K562 (cell line): ENCODE data around the gene ACR. TPM values are rescaled to one million over a fixed set of nuclear protein-coding genes. Genes with fewer than 3 reads are reported as not detected.

Source experiments
- ATAC-seq: fragments of 200-7000 bp; cut with Tn5 transposase; 3 replicates; pipeline ENCODE4 v1.9.1; 2020; ENCODE audit warnings: moderate library complexity
- BruUV-seq: library from RNA; stranded (reverse); fragments of 400-500 nt; replicated peaks from 2 replicates; lab custom pipeline; 2021; lab: Mats Ljungman, UMichigan
- CTCF ChIA-PET: fragments of 300-600 bp; formaldehyde crosslinking; extraction: SDS; loops from one replicate; lab custom pipeline; 2021; ENCODE audit warnings: low intra/inter-chr PET ratio; lab: Yijun Ruan, JAX
- POLR2A ChIA-PET: fragments of 300-600, 350-650 bp; sonication (Branson Sonifier 250); formaldehyde crosslinking; extraction: SDS; loops from one replicate; lab custom pipeline; 2021; ENCODE audit warnings: antibody characterized with exemption, inconsistent platforms; lab: Yijun Ruan, JAX
- DNase-seq, 4 experiments: peaks; one replicate each; pipeline versions ENCODE4 v3.0.0 to v3.0.0-alpha.2; 2011 to 2018; ENCODE audit warnings: low spot score in 3 of 4, mixed read lengths in 3 of 4; ENCODE audit errors: extremely low read depth in 1 of 4
- FAIRE-seq: peaks from 2 replicates; lab custom pipeline; 2011; peaks lifted over from hg19 to GRCh38; lab: Jason Lieb, UNC
- H2AFZ ChIP-seq: 2 replicates; pipeline ENCODE4 v1.6.0; 2011; ENCODE audit warnings: low read depth, low read length, control low read depth, inconsistent platforms
- H3K27ac ChIP-seq: fragments of 200-600 bp; 3 replicates; pipeline ENCODE4 v1.8.0; 2011; ENCODE audit warnings: low read depth, mild to moderate bottlenecking, control low read depth, inconsistent platforms, low read length, moderate library complexity, mixed read lengths; ENCODE audit errors: extremely low read depth
- H3K27me3 ChIP-seq, 2 experiments: fragments of 300-600 bp in 1 of 2; 2 replicates in 1 of 2; 3 replicates in 1 of 2; pipeline versions ENCODE4 v1.6.0 to v1.8.0; 2011; ENCODE audit warnings: inconsistent platforms in 2 of 2, low read length in 2 of 2, mild to moderate bottlenecking in 1 of 2, mixed read lengths in 1 of 2, moderate library complexity in 1 of 2; ENCODE audit not compliant: control insufficient read depth in 2 of 2, insufficient read depth in 2 of 2
- H3K36me3 ChIP-seq: fragments of 300-600 bp; 3 replicates; pipeline ENCODE4 v1.8.0; 2011; ENCODE audit warnings: mild to moderate bottlenecking, low read length, inconsistent platforms; ENCODE audit not compliant: control insufficient read depth, insufficient read depth
- H3K4me1 ChIP-seq, 2 experiments: fragments of 200-600 bp in 1 of 2; replicated peaks in 1 of 2; 2 replicates in 1 of 2; 3 replicates in 1 of 2; pipeline versions ENCODE4 v1.5.1 to v1.8.0; 2011; ENCODE audit warnings: inconsistent platforms in 2 of 2, low read length in 2 of 2, mild to moderate bottlenecking in 1 of 2, mixed read lengths in 1 of 2, moderate library complexity in 1 of 2; ENCODE audit not compliant: control insufficient read depth in 2 of 2, insufficient read depth in 2 of 2
- H3K4me2 ChIP-seq: 2 replicates; pipeline ENCODE4 v1.6.1; 2011; ENCODE audit warnings: low read length, control low read depth, inconsistent platforms, mixed read lengths; ENCODE audit not compliant: insufficient read depth
- H3K4me3 ChIP-seq: fragments of 200-600 bp; sonication (generic), shearing (Covaris generic); 2 replicates; pipeline ENCODE4 v1.5.1; 2016; ENCODE audit warnings: control low read depth, inconsistent platforms
- H3K79me2 ChIP-seq: fragments of 200-600 bp; 3 replicates; pipeline ENCODE4 v1.8.0; 2011; ENCODE audit warnings: low read length, inconsistent platforms; ENCODE audit not compliant: control insufficient read depth, insufficient read depth
- H3K9ac ChIP-seq, 2 experiments: 2 replicates each; pipeline versions ENCODE4 v1.6.0 to v1.6.1; 2011; ENCODE audit warnings: low read depth in 2 of 2, low read length in 2 of 2, control low read depth in 1 of 2, inconsistent platforms in 1 of 2, mild to moderate bottlenecking in 1 of 2, mixed read lengths in 1 of 2; ENCODE audit not compliant: insufficient read depth in 1 of 2
- H3K9me1 ChIP-seq: one replicate; pipeline ENCODE4 v1.6.0; 2011; ENCODE audit warnings: inconsistent platforms, mild to moderate bottlenecking, low read length, moderate library complexity; ENCODE audit not compliant: control insufficient read depth, insufficient read depth
- H3K9me3 ChIP-seq: replicated peaks from 2 replicates; pipeline ENCODE4 v1.5.1; 2011; ENCODE audit warnings: low read depth, low read length, inconsistent platforms; ENCODE audit not compliant: control insufficient read depth, insufficient read depth
- H4K20me1 ChIP-seq: replicated peaks from 2 replicates; pipeline ENCODE4 v1.6.1; 2011; ENCODE audit warnings: low read length, inconsistent platforms, mixed read lengths; ENCODE audit not compliant: control insufficient read depth, insufficient read depth
- ATF7 ChIP-seq: fragments of 450-650 bp; IDR thresholded peaks from 2 replicates; pipeline ENCODE4 v1.7.1; 2014; ENCODE audit warnings: mild to moderate bottlenecking, moderate library complexity
- FOXJ2 ChIP-seq: fragments of 200-800 bp; sonication (Bioruptor generic); IDR thresholded peaks from 2 replicates; pipeline ENCODE4 v1.6.1; 2016; ENCODE audit warnings: missing genetic modification characterization, missing compliant biosample characterization
- PHTF2 ChIP-seq: fragments of 250-450 bp; sonication (Bioruptor Pico); IDR thresholded peaks from 2 replicates; pipeline ENCODE4 v1.5.0; 2021; ENCODE audit warnings: mild to moderate bottlenecking
- PRMT5 ChIP-seq: sonication (generic); formaldehyde crosslinking; IDR thresholded peaks from 2 replicates; pipeline ENCODE4 v1.5.0; 2020; ENCODE audit warnings: missing genetic modification reagents
- SMAD2 ChIP-seq: fragments of 150-350 bp; IDR thresholded peaks from 2 replicates; pipeline ENCODE4 v1.6.1; 2014; ENCODE audit warnings: low read depth, mild to moderate bottlenecking, low read length
- ZFP30 ChIP-seq: fragments of 250-450 bp; sonication (Bioruptor Pico); IDR thresholded peaks from 2 replicates; pipeline ENCODE4 v1.8.0; 2022; ENCODE audit warnings: moderate library complexity, mild to moderate bottlenecking, inconsistent platforms, borderline replicate concordance
- ZNF134 ChIP-seq: fragments of 250-450 bp; sonication (Bioruptor Pico); conservative IDR thresholded peaks from 2 replicates; pipeline ENCODE4 v1.4.0; 2020
- ZNF644 ChIP-seq: fragments of 200-800 bp; sonication (Bioruptor generic); IDR thresholded peaks from 2 replicates; pipeline ENCODE4 v1.6.1; 2016; ENCODE audit warnings: low read depth, missing genetic modification characterization, missing compliant biosample characterization
- WGBS: fragments of 100-300 bp; shearing (Covaris generic); methylation state at CpG from one replicate; pipeline ENCODE4 v1.1.6; 2016; ENCODE audit warnings: low coverage, mixed read lengths; ENCODE audit not compliant: insufficient coverage; ENCODE audit errors: missing lambda C conversion rate; 5-methylcytosine and 5-hydroxymethylcytosine counted together
- in situ Hi-C: fragments of 300-500 bp; cut with MboI; formaldehyde crosslinking; loops from 4 replicates; pipeline ENCODE4 v1.15.0; 2018; ENCODE audit warnings: inconsistent platforms, mixed read lengths
- intact Hi-C: fragments of 100-400 bp; cut with micrococcal nuclease; formaldehyde crosslinking; loops from 2 replicates; pipeline ENCODE4 v1.14.2; 2022
- polyA plus RNA-seq, 8 experiments: library from polyadenylated mRNA; depleted of rRNA in 4 of 8; stranded (reverse) in 5 of 8; unstranded in 3 of 8; fragments of >200 nt; fragmentation: Nextera tagmentation in 2 of 8; fragmentation: Illumina TruSeq in 1 of 8; extraction: Ambion mirVana in 2 of 8; extraction: Trizol in 1 of 8; gene quantifications; 2 replicates each; pipeline versions ENCODE4 v1.2.1 to v1.2.3, GENCODE V29; 2011 to 2014; ENCODE audit warnings: inconsistent platforms in 1 of 8, missing spikeins in 1 of 8
- total RNA-seq, 7 experiments: library from RNA; depleted of rRNA in 6 of 7; stranded (reverse); fragments of >200 nt in 6 of 7; fragmentation: Illumina TruSeq in 2 of 7; extraction: Trizol in 2 of 7; gene quantifications; 2 replicates each; pipeline versions ENCODE4 v1.2.1 to v1.2.3, GENCODE V29; 2011 to 2021; ENCODE audit warnings: low replicate concordance in 1 of 7
- TF ChIP-seq, protein P1 (sequence below): fragments of 450-650 bp; IDR thresholded peaks from 2 replicates; pipeline ENCODE4 v1.6.1; 2016; ENCODE audit warnings: mild to moderate bottlenecking
- TF ChIP-seq, protein P2 (sequence below): fragments of 450-650 bp; IDR thresholded peaks from 2 replicates; pipeline ENCODE4 v1.7.1; 2018; ENCODE audit warnings: mild to moderate bottlenecking, low read depth; ENCODE audit not compliant: partially characterized antibody
- TF ChIP-seq, protein P3 (sequence below): sonication (generic); formaldehyde crosslinking; IDR thresholded peaks from 2 replicates; pipeline ENCODE4 v1.8.0; 2023; ENCODE audit warnings: mild to moderate bottlenecking, missing genetic modification reagents
- TF ChIP-seq, protein P4 (sequence below): fragments of 250-450 bp; sonication (Bioruptor Pico); IDR thresholded peaks from 2 replicates; pipeline ENCODE4 v1.8.0; 2022; ENCODE audit warnings: moderate library complexity, mild to moderate bottlenecking, inconsistent platforms

The ACR gene
- total and polyA plus RNA-seq, 9 of the 15 experiments (the other 6 are each of a cell fraction or from before 2014, with no cell fraction given): not detected

DNA sequence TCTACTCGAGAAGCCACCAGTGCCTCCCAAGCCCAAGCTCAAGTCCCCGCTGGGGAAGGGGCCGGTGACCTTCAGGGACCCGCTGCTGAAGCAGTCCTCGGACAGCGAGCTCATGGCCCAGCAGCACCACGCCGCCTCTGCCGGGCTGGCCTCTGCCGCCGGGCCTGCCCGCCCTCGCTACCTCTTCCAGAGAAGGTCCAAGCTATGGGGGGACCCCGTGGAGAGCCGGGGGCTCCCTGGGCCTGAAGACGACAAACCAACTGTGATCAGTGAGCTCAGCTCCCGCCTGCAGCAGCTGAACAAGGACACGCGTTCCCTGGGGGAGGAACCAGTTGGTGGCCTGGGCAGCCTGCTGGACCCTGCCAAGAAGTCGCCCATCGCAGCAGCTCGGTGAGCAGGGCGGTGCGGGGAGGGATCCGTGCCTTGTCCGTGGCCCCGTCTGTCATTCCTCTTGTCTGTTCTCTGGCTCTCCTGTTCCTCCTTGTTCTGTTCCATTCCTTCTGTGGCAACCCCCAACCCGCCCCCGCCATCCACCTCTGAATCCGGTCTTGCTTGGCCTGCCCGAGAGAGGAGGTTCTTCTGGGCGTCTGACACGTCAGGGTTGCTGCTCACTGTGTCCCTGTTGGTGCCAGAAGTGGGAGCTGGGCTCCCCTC is 15.8 kb upstream of the ACR start:
- DNase-seq (no peak), FAIRE-seq (no peak), ATAC-seq (no peak)
- peaks cover 14 to 72% of the 10 kb centered on the region in 2 experiments; a peak in 3 of 5 replicates for H3K27me3 ChIP-seq
- BruUV-seq: no TSS peak
- H3K4me3 ChIP-seq: no peak overlapping the region
- ChIA-PET CTCF (no interaction called here), POLR2A (interaction anchor here (0.5 kb wide), 1 partner anchor 143 kb away, joined by 3 read pairs; no protein-coding TSS in a partner anchor)
- no peak overlapping the region for H3K4me2 ChIP-seq
- H3K9me1 ChIP-seq: no peaks in the 10 kb centered on the region
- 23% methylated on average over 5 of the region's 33 CpGs for WGBS
- H3K36me3 ChIP-seq: no peaks in the 10 kb centered on the region
- H3K79me2 ChIP-seq: no peaks in the 10 kb centered on the region
- intact Hi-C loops: no loop called here
- 0 out of 5 replicates have a peak, but pooled peaks cover 0 to 3% of the 10 kb centered on the region in 2 experiments for H3K4me1 ChIP-seq
- no peaks in the 10 kb centered on the region for H3K9me3 ChIP-seq
- 0 out of 2 replicates have a peak, but pooled peaks cover 5% of the 10 kb centered on the region for H4K20me1 ChIP-seq
- no peak overlapping the region for H2AFZ ChIP-seq
- in situ Hi-C loops: no loop called here
- no peak overlapping the region for H3K9ac ChIP-seq
- no peak overlapping the region for H3K27ac ChIP-seq
- no peak for TF ChIP-seq ZNF134 (CRISPR knock-in tag)
- TF ChIP-seq, protein P1, sequence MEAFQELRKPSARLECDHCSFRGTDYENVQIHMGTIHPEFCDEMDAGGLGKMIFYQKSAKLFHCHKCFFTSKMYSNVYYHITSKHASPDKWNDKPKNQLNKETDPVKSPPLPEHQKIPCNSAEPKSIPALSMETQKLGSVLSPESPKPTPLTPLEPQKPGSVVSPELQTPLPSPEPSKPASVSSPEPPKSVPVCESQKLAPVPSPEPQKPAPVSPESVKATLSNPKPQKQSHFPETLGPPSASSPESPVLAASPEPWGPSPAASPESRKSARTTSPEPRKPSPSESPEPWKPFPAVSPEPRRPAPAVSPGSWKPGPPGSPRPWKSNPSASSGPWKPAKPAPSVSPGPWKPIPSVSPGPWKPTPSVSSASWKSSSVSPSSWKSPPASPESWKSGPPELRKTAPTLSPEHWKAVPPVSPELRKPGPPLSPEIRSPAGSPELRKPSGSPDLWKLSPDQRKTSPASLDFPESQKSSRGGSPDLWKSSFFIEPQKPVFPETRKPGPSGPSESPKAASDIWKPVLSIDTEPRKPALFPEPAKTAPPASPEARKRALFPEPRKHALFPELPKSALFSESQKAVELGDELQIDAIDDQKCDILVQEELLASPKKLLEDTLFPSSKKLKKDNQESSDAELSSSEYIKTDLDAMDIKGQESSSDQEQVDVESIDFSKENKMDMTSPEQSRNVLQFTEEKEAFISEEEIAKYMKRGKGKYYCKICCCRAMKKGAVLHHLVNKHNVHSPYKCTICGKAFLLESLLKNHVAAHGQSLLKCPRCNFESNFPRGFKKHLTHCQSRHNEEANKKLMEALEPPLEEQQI: no peak
- no peak for TF ChIP-seq PHTF2 (CRISPR knock-in tag)
- TF ChIP-seq, protein P2, sequence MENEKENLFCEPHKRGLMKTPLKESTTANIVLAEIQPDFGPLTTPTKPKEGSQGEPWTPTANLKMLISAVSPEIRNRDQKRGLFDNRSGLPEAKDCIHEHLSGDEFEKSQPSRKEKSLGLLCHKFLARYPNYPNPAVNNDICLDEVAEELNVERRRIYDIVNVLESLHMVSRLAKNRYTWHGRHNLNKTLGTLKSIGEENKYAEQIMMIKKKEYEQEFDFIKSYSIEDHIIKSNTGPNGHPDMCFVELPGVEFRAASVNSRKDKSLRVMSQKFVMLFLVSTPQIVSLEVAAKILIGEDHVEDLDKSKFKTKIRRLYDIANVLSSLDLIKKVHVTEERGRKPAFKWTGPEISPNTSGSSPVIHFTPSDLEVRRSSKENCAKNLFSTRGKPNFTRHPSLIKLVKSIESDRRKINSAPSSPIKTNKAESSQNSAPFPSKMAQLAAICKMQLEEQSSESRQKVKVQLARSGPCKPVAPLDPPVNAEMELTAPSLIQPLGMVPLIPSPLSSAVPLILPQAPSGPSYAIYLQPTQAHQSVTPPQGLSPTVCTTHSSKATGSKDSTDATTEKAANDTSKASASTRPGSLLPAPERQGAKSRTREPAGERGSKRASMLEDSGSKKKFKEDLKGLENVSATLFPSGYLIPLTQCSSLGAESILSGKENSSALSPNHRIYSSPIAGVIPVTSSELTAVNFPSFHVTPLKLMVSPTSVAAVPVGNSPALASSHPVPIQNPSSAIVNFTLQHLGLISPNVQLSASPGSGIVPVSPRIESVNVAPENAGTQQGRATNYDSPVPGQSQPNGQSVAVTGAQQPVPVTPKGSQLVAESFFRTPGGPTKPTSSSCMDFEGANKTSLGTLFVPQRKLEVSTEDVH: no peak
- TF ChIP-seq, protein P3, sequence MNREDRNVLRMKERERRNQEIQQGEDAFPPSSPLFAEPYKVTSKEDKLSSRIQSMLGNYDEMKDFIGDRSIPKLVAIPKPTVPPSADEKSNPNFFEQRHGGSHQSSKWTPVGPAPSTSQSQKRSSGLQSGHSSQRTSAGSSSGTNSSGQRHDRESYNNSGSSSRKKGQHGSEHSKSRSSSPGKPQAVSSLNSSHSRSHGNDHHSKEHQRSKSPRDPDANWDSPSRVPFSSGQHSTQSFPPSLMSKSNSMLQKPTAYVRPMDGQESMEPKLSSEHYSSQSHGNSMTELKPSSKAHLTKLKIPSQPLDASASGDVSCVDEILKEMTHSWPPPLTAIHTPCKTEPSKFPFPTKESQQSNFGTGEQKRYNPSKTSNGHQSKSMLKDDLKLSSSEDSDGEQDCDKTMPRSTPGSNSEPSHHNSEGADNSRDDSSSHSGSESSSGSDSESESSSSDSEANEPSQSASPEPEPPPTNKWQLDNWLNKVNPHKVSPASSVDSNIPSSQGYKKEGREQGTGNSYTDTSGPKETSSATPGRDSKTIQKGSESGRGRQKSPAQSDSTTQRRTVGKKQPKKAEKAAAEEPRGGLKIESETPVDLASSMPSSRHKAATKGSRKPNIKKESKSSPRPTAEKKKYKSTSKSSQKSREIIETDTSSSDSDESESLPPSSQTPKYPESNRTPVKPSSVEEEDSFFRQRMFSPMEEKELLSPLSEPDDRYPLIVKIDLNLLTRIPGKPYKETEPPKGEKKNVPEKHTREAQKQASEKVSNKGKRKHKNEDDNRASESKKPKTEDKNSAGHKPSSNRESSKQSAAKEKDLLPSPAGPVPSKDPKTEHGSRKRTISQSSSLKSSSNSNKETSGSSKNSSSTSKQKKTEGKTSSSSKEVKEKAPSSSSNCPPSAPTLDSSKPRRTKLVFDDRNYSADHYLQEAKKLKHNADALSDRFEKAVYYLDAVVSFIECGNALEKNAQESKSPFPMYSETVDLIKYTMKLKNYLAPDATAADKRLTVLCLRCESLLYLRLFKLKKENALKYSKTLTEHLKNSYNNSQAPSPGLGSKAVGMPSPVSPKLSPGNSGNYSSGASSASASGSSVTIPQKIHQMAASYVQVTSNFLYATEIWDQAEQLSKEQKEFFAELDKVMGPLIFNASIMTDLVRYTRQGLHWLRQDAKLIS (CRISPR knock-in tag): no peak
- TF ChIP-seq ATF7: no peak
- TF ChIP-seq ZFP30 (CRISPR knock-in tag): no peak
- TF ChIP-seq FOXJ2 (tag): no peak
- no peak for TF ChIP-seq PRMT5 (CRISPR knock-in tag)
- TF ChIP-seq, protein P4, sequence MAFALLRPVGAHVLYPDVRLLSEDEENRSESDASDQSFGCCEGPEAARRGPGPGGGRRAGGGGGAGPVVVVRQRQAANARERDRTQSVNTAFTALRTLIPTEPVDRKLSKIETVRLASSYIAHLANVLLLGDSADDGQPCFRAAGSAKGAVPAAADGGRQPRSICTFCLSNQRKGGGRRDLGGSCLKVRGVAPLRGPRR (CRISPR knock-in tag): no peak
- no peak for TF ChIP-seq SMAD2
- no peak for TF ChIP-seq ZNF644 (tag)
